RWPE1 (cell line): ENCODE measurements around the gene OR13J1.
A peak's percentile ranks its signal among the peaks of the same experiment; 100 is the strongest.
"Not testable (repeated sequence)": the region's sequence is repeated elsewhere in the genome, so short reads cannot be mapped to it uniquely, and the experiment has no call there.

ENCODE experiments used
- CTCF ChIA-PET: fragments of 350-600 bp; sonication (Branson Sonifier 250); formaldehyde crosslinking; extraction: SDS; loops from one replicate; lab custom pipeline; 2021; lab: Yijun Ruan, JAX
- POLR2A ChIA-PET: fragments of 400-600 bp; formaldehyde crosslinking; extraction: SDS; loops from one replicate; lab custom pipeline; 2020; ENCODE audit warnings: antibody characterized with exemption; ENCODE audit not compliant: low non-redundant PET; lab: Yijun Ruan, JAX
- DNase-seq: peaks from one replicate; pipeline ENCODE4 v3.0.0; 2012; ENCODE audit warnings: low spot score
- H3K27ac ChIP-seq: fragments of 450-650 bp; 2 replicates; pipeline ENCODE4 v1.5.1; 2017
- CTCF ChIP-seq: fragments of 450-650 bp; conservative IDR thresholded peaks from 2 replicates; pipeline ENCODE4 v1.5.1; 2017; ENCODE audit warnings: low read depth, mild to moderate bottlenecking

The OR13J1 gene

GRCh38 chr9:35891646-35892045 is 21.4 kb upstream of the OR13J1 start:
- no peak for DNase-seq
- CTCF ChIA-PET = interaction anchor here (1.8 kb wide), 1 partner anchor 11 kb away, joined by 8 read pairs; no protein-coding TSS in a partner anchor
- TF ChIP-seq CTCF = no peak
- POLR2A ChIA-PET = no interaction called here
- H3K27ac ChIP-seq = no peak overlapping the region

- POLR2A ChIA-PET, DNase-seq, H3K27ac ChIP-seq, CTCF ChIA-PET: not testable (repeated sequence)
Measured at GRCh38 chr9:35884908-35885307, 14.7 kb upstream of the OR13J1 start.

- TF ChIP-seq CTCF = no peak
- no peak for DNase-seq
- H3K27ac ChIP-seq = no peak overlapping the region
- ChIA-PET POLR2A (no interaction called here), CTCF (interaction anchor here (0.6 to 1.6 kb wide), 12 partner anchors 12 to 150 kb away, joined by 3 to 25 read pairs (median 6); partner anchors contain the start of genes CREB3 and HRCT1)
Measured at GRCh38 chr9:35882996-35883395, 12.8 kb upstream of the OR13J1 start.

- H3K27ac ChIP-seq = no peak overlapping the region
- POLR2A ChIA-PET = interaction anchor here (1.0 kb wide), 1 partner anchor 92 kb away, joined by 3 read pairs; no protein-coding TSS in a partner anchor
- peak; percentile 89 for DNase-seq
- peak; percentile 100 for TF ChIP-seq CTCF
- CTCF ChIA-PET = interaction anchor here (0.5 to 1.6 kb wide), 31 partner anchors 11 to 279 kb away, joined by 3 to 25 read pairs (median 4); partner anchors contain the start of genes CREB3, HINT2 and HRCT1
Measured at GRCh38 chr9:35882263-35882848, 12.2 kb upstream of the OR13J1 start.

GRCh38 chr9:35872505-35872904 is 2.3 kb upstream of the OR13J1 start:
- H3K27ac ChIP-seq = no peak overlapping the region
- ChIA-PET CTCF (interaction anchor here (0.6 kb wide), 1 partner anchor 73 kb away, joined by 3 read pairs; no protein-coding TSS in a partner anchor), POLR2A (no interaction called here)
- no peak for DNase-seq
- no peak for TF ChIP-seq CTCF

GRCh38 chr9:35871545-35871944 is 1.3 kb upstream of the OR13J1 start:
- peak; percentile 76 for DNase-seq
- ChIA-PET POLR2A (no interaction called here), CTCF (interaction anchor here (0.7 kb wide), 1 partner anchor 11 kb away, joined by 4 read pairs; no protein-coding TSS in a partner anchor)
- H3K27ac ChIP-seq = peak overlapping the region; percentile 47
- TF ChIP-seq CTCF = no peak

GRCh38 chr9:35869621-35870216 is 482 bp downstream of the OR13J1 start:
- ChIA-PET CTCF (no interaction called here), POLR2A (no interaction called here)
- peak overlapping the region; percentile 0; the same call in 1 of the 2 replicates for H3K27ac ChIP-seq

More at GRCh38 chr9:35869621-35870216, 482 bp downstream of the OR13J1 start:
- DNase-seq = no peak
- TF ChIP-seq CTCF = no peak
